Neutrophil (primary cell): ENCODE data around the gene MYH8.

Experiments
- H3K27ac ChIP-seq: fragments of 200-600 bp; sonication (generic); 2 replicates; pipeline ENCODE4 v1.5.1; 2016; ENCODE audit warnings: mild to moderate bottlenecking, moderate library complexity
- H3K27me3 ChIP-seq: fragments of 200-600 bp; sonication (generic); 2 replicates; pipeline ENCODE4 v1.6.0; 2016; ENCODE audit warnings: mild to moderate bottlenecking
- H3K36me3 ChIP-seq: fragments of 200-600 bp; sonication (generic); 2 replicates; pipeline ENCODE4 v1.5.1; 2017
- H3K4me1 ChIP-seq, 2 experiments: fragments of 200-600 bp in 1 of 2; sonication (generic) in 1 of 2; 1 replicate in 1 of 2; 2 replicates in 1 of 2; pipeline versions ENCODE4 v1.5.1 to v1.6.1; 2013 to 2016; ENCODE audit warnings: low read depth in 1 of 2, low read length in 1 of 2, mild to moderate bottlenecking in 1 of 2, moderate library complexity in 1 of 2; ENCODE audit not compliant: control insufficient read depth in 1 of 2, insufficient read depth in 1 of 2
- H3K4me3 ChIP-seq, 2 experiments: fragments of 200-600 bp in 1 of 2; sonication (generic) in 1 of 2; 1 replicate in 1 of 2; 2 replicates in 1 of 2; pipeline ENCODE4 v1.5.1; 2013 to 2016; ENCODE audit warnings: low read depth in 1 of 2, low read length in 1 of 2, mild to moderate bottlenecking in 1 of 2, moderate library complexity in 1 of 2
- H3K9me3 ChIP-seq: fragments of 200-600 bp; sonication (generic); 2 replicates; pipeline ENCODE4 v1.5.1; 2016
- CTCF ChIP-seq: fragments of 200-600 bp; sonication (generic); IDR thresholded peaks from 2 replicates; pipeline ENCODE4 v1.5.1; 2016; ENCODE audit warnings: antibody characterized with exemption

MYH8 gene

GRCh38 chr17:10368561-10368960 lies 53.2 kb downstream of the MYH8 start:
- Histone ChIP-seq H3K36me3 (no peaks in the 10 kb centered on the region), H3K27ac (no peak overlapping the region), H3K4me1 (no peaks in the 10 kb centered on the region), H3K9me3 (no peaks in the 10 kb centered on the region), H3K4me3 (no peak overlapping the region), H3K27me3 (peaks cover 56% of the 10 kb centered on the region)
- no peak for TF ChIP-seq CTCF

GRCh38 chr17:10360578-10360977 lies 61.2 kb downstream of the MYH8 start:
- no peak overlapping the region for H3K27ac ChIP-seq

GRCh38 chr17:10357768-10358167 lies 64.0 kb downstream of the MYH8 start:
- Histone ChIP-seq H3K36me3 (no peaks in the 10 kb centered on the region), H3K27me3 (peaks cover 15% of the 10 kb centered on the region), H3K9me3 (no peaks in the 10 kb centered on the region), H3K27ac (no peak overlapping the region), H3K4me3 (no peak overlapping the region), H3K4me1 (no peaks in the 10 kb centered on the region)
- TF ChIP-seq CTCF = no peak

More at GRCh38 chr17:10360578-10360977, 61.2 kb downstream of the MYH8 start:
- Histone ChIP-seq H3K4me3 (no peak overlapping the region), H3K36me3 (no peaks in the 10 kb centered on the region), H3K27me3 (peaks cover 15% of the 10 kb centered on the region), H3K4me1 (no peaks in the 10 kb centered on the region), H3K9me3 (no peaks in the 10 kb centered on the region)
- no peak for TF ChIP-seq CTCF

GRCh38 chr17:10354651-10355050 lies 67.1 kb downstream of the MYH8 start:
- H3K27ac ChIP-seq = no peak overlapping the region
- H3K9me3 ChIP-seq = no peaks in the 10 kb centered on the region
- H3K27me3 ChIP-seq = peaks cover 2% of the 10 kb centered on the region
- H3K4me3 ChIP-seq = no peak overlapping the region
- H3K36me3 ChIP-seq = no peaks in the 10 kb centered on the region
- H3K4me1 ChIP-seq = no peaks in the 10 kb centered on the region
- TF ChIP-seq CTCF = no peak

GRCh38 chr17:10352893-10353292 lies 68.9 kb downstream of the MYH8 start:
- H3K9me3 ChIP-seq = no peaks in the 10 kb centered on the region
- H3K27me3 ChIP-seq = no peaks in the 10 kb centered on the region
- no peak overlapping the region for H3K27ac ChIP-seq
- no peaks in the 10 kb centered on the region for H3K4me1 ChIP-seq
- no peak for TF ChIP-seq CTCF
- no peak overlapping the region for H3K4me3 ChIP-seq
- no peaks in the 10 kb centered on the region for H3K36me3 ChIP-seq

- H3K27me3 ChIP-seq = no peaks in the 10 kb centered on the region
- no peaks in the 10 kb centered on the region for H3K36me3 ChIP-seq
- TF ChIP-seq CTCF = no peak
- H3K27ac ChIP-seq = no peak overlapping the region
- H3K4me3 ChIP-seq = no peak overlapping the region
- no peaks in the 10 kb centered on the region for H3K4me1 ChIP-seq
- no peaks in the 10 kb centered on the region for H3K9me3 ChIP-seq
Measured at GRCh38 chr17:10349403-10349802, 72.3 kb downstream of the MYH8 start.
